ENCODE measurements around the gene ZNF281.

DNA sequence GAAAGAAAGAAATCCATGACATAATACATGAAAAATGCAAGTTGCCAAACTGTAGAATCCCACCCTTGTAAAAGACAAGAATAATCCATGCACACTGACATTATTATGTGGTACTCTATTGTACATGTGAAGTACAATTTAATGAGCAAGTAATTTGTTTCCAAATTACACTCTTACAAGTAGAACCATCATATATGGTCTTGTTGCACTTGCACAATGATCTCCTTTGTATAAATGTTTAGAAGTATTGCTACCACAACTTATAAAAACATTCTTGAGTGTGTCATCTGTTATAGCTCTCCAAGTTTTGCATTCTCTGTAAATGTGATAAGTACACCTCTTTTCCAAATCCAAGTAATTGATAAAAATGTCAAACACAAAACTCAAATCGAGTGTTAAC is 29.1 kb upstream of the ZNF281 start:
- no peak for TF ChIP-seq TAF1 (IDR thresholded peaks at IDR 0.05; ENCODE audit: low read depth, low read length)
- TF ChIP-seq POLR2AphosphoS5 (IDR thresholded peaks at IDR 0.05; ENCODE audit: low read depth, low read length), result no peak

Data from GM12891 (cell line).